H1 (cell line): ENCODE results near the gene RNFT2. TPM values are rescaled to one million over a fixed set of nuclear protein-coding genes. Genes with fewer than 3 reads are reported as not detected.

Source experiments
- EP300 ChIP-seq, 2 experiments: IDR thresholded peaks; 1 replicate in 1 of 2; 2 replicates in 1 of 2; pipeline ENCODE4 v1.6.1; 2011 to 2012; ENCODE audit warnings: low read depth in 2 of 2, low read length in 2 of 2, mild to moderate bottlenecking in 2 of 2, borderline replicate concordance in 1 of 2, inconsistent platforms in 1 of 2, moderate library complexity in 1 of 2
- EZH2 ChIP-seq: fragments of 200-600 bp; sonication (generic); IDR thresholded peaks from 2 replicates; pipeline ENCODE4 v1.7.1; 2012; ENCODE audit warnings: low read depth, mild to moderate bottlenecking, moderate library complexity, low read length, inconsistent platforms; ENCODE audit not compliant: severe bottlenecking
- HDAC6 ChIP-seq: IDR thresholded peaks from one replicate; pipeline ENCODE4 v1.7.1; 2012; ENCODE audit warnings: low read depth, mild to moderate bottlenecking, inconsistent platforms, low read length, moderate library complexity
- JUND ChIP-seq: IDR thresholded peaks from 2 replicates; pipeline ENCODE4 v1.6.1; 2011; ENCODE audit warnings: mild to moderate bottlenecking, improper control_type of control experiment, low read length
- KDM4A ChIP-seq: IDR thresholded peaks from one replicate; pipeline ENCODE4 v1.7.1; 2012; ENCODE audit warnings: low read depth, mild to moderate bottlenecking, moderate library complexity, low read length, inconsistent platforms; ENCODE audit not compliant: severe bottlenecking
- MAX ChIP-seq: IDR thresholded peaks from 2 replicates; pipeline ENCODE4 v1.6.1; 2012; ENCODE audit warnings: inconsistent platforms
- POU5F1 ChIP-seq: IDR thresholded peaks from 2 replicates; pipeline ENCODE4 v1.6.1; 2011; ENCODE audit warnings: low read depth, mild to moderate bottlenecking, low read length, moderate library complexity
- SAP30 ChIP-seq: fragments of 300-600 bp; sonication (generic); IDR thresholded peaks from 2 replicates; pipeline ENCODE4 v1.7.1; 2012; ENCODE audit warnings: low read length, moderate library complexity, mild to moderate bottlenecking, inconsistent platforms; ENCODE audit not compliant: insufficient read depth, insufficient replicate concordance
- TAF7 ChIP-seq: optimal IDR thresholded peaks from 2 replicates; pipeline ENCODE3; 2011; ENCODE audit warnings: low read depth, mild to moderate bottlenecking, inconsistent platforms, low read length, moderate library complexity, borderline replicate concordance
- polyA plus RNA-seq, 7 experiments: library from polyadenylated mRNA; depleted of rRNA in 3 of 7; stranded (reverse) in 5 of 7; unstranded in 2 of 7; fragments of >200 nt in 5 of 7; fragments of 200-250 nt in 2 of 7; gene quantifications; 1 replicate in 5 of 7; 2 replicates in 1 of 7; 4 replicates in 1 of 7; pipeline versions ENCODE4 v1.2.1 to v1.2.3, GENCODE V29; 2011 to 2013; ENCODE audit warnings: missing spikeins in 2 of 7, mixed read lengths in 2 of 7
- total RNA-seq: library from RNA; stranded (reverse); fragmentation: NEBNext Ultra II Directional; extraction: Animal tissue kit (Norgen Biotek cat#: 25700); gene quantifications from 2 replicates; pipeline ENCODE4 v1.2.1, GENCODE V29; 2021

The RNFT2 gene
- total and polyA plus RNA-seq, 2 of the 8 experiments (the other 6 are each of a cell fraction or from before 2014, with no cell fraction given): 14.2 to 33.1 TPM

GRCh38 chr12:116737774-116738657 lies at the start of gene RNFT2, which contains the start of gene SPRING1 (continued):
- TF ChIP-seq TAF7 (peak; percentile 53), JUND (peak; percentile 21; the same call in 1 of the 2 replicates), EZH2 (no peak), SAP30 (no peak), EP300 (IDR thresholded peaks at IDR 0.05; ENCODE audit: borderline replicate concordance in 1 of 2, low read depth in 2 of 2, low read length in 2 of 2) (peak in 1 of 2 experiments; percentile 54; a peak in 1 of 3 replicates), MAX (peak; percentile 60), POU5F1 (no peak), KDM4A (peak; percentile 64), HDAC6 (no peak)
